Ovary (tissue), 3 donors: ENCODE measurements around the gene APOF.

Experiments
- CTCF ChIP-seq, 3 donors: fragments of 450-650 bp in 2 of 3; fragments of 200-600 bp in 1 of 3; IDR thresholded peaks; one replicate each; pipeline versions ENCODE4 v1.5.1 to v1.8.0; 2016 to 2022; ENCODE audit warnings: antibody characterized with exemption in 3 of 3, mild to moderate bottlenecking in 1 of 3
- POLR2A ChIP-seq: fragments of 450-650 bp; IDR thresholded peaks from one replicate; pipeline ENCODE4 v1.6.1; 2017; ENCODE audit warnings: antibody characterized with exemption, mild to moderate bottlenecking, moderate library complexity
- donor health status: DM: no; HTN: no; CAD: no.

GRCh38 chr12:56317675-56318074, 45.0 kb downstream of the APOF start:
- TF ChIP-seq POLR2A (no peak), CTCF (IDR thresholded peaks at IDR 0.05) (no peak)
